ENCODE results near the gene DNAH9.

- no peak for TF ChIP-seq CTCF (IDR thresholded peaks at IDR 0.05)
- TF ChIP-seq EP300 (IDR thresholded peaks at IDR 0.05), result no peak
- TF ChIP-seq POLR2A (IDR thresholded peaks at IDR 0.05), result no peak
Measured at GRCh38 chr17:11882716-11883115, 284.4 kb downstream of the DNAH9 start.
